Kasumi-1 (cell line): ENCODE data around the gene LSM3.

Experiments
- DNase-seq, 2 experiments: peaks; one replicate each; lab custom pipeline; 2025; lab: John Stamatoyannopoulos, UW

The LSM3 gene

DNA sequence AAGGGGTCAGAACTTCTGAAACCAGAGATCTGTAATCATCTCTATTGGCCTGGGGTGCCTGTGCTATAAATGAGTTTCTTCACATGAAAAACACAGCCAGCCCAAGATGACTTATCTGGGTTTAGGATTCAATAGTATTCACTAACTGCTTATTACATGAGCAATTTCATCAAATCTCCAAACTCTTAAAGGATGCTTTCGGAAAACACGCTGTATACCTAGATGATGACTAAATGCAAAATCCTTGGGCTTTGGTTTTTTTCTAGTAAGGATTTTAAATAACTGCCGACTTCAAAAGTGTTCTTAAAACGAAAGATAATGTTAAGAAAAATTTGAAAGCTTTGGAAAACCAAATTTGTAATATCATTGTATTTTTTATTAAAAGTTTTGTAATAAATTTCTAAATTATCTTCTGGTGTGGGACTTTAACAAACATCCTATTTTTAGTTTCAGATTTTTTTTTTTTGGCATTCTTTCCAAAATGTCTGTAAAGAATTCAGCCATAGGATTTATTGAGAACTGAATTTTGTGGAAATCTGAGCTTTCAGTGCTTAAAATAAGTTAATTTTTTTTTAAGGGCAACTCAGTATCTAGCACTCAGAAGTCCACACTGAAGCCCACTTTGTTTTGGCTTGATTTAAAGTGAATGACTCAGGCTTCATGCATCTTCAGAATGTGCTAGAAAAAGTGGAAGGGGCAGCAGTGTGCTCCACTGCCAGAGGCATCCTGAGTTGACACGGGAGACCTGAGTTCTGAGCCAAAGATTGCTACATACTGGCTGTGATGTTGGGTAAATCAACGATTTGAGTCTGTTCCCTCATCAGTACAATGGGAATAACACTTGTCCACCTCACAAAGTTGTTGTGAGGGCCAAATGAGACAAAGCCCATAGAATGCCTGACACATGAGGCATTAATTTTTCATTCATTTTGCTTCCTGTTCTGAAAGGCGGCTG, 35.1 kb upstream of the LSM3 start:
- peak in 1 of 2 experiments; percentile 27 for DNase-seq

DNA sequence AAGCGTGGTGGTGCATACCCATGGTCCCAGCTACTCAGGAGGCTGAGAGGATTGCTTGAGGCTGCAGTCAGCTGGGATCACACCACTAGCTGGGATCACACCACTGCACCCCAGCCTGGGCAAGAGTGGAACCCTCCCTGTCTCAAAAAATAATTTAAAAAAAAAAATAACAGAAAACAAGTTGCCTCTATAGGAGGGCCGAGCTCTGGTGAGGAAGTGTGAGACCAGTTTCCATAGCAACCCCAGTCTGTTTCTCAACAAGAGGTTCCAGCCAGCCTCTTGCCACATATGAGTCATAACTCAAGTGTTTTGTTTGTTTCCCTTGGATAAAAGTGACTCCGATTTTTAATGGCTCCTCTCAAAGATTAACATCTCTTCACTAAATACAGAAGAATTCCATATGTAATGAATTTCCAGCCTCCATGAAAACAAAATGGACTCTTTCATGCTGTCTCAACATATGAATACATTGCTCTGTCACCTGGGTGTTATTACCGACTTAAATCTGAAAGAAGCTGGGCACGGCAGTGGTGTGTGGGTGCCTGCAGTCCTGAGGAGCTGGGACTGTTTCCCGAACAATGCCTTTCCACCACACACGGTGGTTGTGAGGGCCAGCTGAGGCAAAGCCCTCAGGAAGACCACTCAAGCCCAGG, 34.1 kb upstream of the LSM3 start:
- DNase-seq, result peak; percentile 92 to 96

DNA sequence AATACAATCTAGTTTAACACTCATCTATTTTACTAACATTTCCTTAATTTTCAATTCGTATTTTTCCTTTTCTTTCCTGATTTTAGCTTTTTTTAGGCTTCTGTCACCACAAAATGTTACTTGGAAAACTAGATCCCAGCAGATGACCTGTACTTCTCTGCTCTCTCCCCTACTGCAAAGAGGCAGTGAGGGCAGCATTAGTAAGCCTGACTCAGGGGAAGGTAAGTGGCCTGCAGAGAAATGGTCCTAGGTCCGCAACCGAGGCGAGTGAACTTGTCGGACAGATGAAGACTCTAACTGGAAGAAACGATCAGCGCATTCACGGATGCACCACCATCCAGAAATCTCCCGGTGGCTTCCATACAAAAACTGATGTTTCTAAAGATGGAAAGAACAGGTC, 33.4 kb upstream of the LSM3 start:
- DNase-seq, result peak in 1 of 2 experiments; percentile 8

DNA sequence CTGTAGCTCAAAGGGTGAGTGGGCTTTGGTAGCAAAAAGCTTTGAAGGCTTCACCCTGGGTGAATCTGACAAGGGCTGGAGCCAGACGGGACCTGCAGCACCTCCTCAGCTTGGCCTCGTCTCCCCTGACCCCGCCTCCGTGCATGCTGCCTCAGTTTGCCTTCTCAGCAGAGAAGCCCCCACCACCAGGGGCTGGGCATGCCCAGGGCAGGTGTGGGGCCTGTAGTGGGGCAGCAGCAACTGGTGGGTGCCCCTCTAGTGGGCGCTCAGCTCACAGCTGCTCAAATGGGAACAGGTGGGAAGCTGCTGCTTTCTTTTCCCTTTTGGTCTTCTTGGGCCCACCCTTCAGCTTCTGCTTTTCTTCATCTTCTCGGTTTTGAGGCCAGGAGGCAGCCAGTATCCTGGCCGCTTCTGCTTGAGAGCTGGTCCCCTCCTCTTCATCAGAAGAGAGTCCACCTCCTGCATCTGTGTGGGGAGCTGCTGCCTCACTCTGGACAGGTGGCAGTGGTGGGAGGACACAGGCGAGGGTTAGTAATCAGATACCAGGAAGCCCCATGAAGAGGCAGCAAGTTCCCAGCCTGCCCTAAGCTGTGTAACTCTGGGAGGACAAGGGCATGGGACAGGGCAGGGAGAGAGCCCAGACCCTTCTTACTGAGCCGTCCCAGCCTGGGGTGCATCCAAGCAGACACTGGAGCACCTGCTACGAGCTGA, 32.8 kb upstream of the LSM3 start:
- DNase-seq, result no peak

DNA sequence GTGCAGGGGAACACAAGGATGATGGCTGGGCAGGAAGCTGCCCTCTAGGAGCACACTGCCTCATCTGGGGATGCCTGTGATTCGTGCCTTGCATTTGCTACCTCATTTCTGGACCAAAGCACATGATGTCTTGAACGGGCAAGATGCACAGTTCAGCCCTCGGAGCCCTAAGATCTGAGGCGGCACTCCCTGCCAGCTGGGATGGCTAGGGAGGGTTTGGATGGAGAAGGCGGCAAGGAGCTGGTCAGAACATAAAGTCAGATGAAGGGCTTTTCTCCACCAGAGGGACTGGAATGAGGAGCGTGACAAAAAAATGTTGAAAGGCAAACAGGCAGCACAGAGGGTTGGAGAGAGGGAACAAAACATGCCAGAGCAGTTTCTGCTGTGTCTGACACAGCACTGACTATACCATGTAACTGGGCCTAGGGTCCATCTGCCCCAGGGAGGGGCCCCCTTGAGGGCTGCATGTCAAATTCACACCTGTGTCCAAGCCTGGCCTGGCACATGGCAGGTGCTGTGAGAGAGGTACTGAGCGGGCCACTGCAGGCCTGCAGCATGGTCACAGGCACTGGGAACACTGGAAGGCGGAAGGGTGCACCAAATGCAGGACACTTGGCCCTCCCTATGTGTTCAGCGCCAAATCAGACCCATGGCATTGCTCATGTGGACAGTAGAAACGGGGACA, 32.1 kb upstream of the LSM3 start:
- no peak for DNase-seq

DNA sequence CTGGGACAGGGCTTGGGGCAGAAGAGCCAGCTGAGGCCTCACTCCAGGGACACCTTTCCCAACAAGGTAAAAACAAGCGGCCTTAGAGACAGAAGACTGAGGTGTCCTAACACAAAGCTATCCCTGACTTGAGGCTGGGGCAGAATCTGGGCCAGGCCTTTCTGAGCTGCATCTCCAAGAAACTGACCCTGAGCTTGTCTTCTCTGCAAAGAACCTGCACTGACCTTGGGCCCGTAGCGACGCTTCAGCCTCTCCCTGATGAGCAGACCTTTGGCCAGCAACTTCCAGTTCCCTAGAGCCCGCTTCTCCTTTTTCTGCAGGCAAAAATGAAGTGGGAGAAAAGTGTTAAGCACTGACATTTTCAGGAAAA, 31.6 kb upstream of the LSM3 start:
- DNase-seq, result no peak

DNA sequence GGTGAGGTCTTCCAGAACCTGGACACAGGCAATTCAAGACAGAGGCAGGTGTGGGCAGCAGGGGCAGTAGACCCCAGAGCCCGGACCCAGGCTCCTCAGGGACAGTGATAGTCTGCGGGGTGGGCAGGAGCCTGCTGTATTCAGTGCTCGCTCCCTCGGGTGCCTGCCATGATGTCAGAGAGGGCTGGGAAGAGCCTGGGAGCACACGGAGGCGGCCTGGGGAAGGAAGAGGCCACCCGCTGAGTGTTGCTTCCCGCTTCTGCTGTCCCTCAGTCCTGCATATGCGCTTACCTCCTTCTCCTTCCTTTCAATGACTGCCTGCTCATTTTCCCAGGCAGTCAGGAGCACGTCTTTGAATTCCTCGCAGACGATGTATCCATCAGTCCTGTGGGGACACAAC, 31.0 kb upstream of the LSM3 start:
- no peak for DNase-seq

DNA sequence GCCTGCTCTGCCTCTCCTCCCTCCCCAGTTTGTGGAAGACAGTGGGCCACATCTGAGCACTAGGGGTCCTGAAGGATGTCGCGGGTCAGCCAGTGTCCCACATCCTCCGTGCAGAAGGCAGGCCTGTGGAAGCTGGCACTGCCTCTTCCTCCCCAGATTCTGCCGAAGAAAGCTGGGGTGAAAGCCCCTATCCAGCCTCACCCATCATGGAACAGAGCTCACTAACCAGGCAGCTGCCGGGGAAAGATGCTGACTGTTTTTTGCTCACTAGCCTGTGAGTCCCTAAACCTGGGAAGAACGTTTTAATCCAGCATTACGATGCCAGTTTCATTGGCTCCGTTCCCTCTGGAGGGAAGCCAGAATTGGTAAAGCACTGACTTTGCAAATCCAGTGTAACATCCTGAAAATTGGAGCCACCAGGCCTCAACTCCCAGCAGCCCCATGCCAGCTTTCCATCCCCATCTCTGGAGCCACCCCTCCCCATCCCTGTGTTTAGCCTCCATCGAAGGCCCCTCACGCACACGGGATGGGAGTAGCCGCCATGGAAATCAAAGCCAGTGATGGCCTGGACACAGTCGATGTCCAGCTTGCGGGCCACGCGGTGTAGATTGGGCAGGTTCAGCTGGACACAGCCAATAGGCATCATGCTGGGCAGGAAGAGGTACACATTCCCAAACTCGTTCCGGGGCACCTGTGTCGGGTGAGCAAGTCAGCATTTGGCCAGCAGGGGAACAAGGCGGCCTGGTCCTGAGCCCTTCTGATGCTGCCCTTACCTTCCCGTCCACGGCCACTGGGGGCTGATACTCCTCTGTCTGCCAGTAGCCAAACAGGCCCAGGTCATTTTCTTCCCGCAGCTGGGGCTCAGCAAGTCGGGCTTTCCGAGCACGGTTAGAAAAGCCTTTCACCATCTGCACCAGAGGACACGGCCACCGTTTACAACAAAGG, 30.3 kb upstream of the LSM3 start:
- DNase-seq, result no peak

DNA sequence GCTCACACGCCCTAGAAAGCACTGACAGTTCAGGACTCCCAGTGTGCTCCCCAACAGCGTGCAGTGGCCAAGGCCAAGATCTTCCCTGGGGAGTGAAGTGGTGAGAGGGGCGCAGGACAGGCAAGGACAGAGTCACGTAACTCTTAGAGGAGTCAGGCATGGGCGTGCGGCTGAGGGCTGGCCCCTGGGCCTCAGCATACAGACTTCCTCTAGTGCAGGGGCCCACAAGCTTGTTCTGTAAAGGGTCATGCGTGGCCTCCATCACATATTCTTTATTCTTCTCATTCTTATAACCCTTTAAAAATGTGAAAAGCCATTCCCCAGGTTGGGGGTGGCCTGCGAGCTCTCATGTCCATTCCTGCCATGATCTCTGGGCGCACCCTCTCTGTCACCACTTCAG, 28.5 kb upstream of the LSM3 start:
- DNase-seq, result no peak

DNA sequence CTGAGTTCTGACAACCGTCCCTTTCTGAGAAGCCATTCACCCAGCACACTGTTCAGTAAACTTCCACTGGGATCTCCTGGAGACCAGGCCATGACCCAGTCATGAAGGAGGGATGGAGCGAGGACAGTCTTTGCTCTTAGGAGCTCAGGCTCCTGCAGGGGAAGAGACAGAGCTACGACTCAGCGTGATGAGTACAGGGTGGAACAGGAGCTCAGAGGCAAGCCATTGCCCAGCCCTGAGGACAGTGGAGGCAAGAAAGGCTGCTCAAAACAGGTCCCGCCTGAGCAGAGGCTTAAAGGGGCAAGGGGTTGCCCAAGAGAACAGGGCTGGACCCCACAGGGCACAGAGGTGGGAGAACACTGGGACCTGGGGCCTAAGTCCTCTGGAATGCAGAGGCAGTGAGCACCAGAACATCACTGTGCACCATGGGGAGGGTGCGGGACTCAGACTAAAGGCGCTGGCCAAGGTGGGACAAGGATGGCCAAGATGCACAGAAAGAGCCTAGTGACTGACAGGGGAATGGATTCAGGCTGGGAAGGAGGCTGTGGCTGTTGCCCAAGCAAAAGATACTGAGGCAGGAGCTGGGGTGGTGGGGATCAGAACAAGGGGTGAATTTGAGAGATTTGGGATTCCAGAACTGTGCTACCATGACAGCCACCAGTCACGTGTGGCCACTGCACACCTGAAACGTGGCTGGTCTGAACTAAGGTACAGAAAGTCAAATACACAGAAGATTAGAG, 28.0 kb upstream of the LSM3 start:
- no peak for DNase-seq

DNA sequence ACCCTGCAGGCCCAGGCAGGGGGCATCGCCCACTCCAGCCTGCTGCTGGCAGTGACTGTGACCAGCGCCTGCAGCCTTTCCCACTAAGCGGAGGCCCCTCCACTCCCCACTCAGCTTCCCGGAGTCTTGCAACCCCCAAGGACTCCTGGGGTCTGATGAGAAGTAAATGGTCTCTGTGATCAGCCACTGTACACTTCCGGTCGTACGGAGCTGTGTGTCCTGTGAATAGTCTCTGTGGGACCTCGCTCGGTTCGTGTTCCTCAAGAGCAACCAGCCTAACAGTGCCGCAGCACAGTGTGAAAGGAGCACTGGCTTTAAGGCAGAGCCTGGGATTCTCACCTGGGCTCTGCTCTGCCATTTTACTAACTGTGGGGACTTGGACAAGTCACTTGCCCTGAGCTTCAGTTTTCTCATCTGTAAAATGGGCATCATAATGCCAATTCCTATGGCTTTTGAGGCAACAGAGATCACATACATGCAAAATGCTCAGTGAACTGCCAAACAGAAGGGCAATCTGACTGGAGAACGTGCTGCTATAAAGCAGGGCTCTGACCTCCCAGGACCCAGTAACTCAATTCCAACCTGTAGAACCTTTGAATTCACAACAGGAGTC, 27.0 kb upstream of the LSM3 start:
- DNase-seq, result no peak

DNA sequence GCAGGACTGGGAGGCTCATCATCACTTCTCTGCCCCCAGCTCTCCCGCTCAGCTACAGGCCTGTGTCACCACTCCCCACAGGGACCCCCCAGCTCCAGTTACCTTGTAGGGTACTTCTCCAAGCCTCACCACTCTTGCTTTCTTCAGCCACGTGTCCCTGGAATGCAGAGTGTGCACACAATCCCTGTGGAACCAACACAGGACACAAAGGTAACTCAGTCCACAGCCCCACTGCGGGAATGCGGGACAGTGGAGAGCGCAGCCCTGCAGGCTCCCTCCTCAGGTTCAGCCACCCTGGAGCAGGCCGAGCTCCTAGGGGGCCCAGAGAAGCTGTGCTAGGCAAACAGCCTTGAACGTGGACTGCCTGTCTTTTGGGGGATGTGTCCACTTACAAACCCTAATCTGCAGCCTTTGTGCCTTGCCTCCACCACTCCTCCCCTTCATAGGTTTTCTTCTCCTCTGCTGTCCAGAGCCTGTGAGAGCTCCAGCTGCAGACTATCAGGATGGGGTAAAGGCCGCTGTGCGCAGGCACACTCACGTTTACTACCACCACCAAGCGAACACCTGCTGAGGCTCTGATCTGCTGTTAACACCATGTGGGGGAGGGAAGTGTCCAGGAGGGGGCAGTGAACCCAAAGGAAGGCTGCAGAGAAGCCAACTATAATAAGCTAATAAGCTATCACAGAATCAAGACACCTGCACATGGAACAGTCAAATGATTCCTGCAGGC, 26.2 kb upstream of the LSM3 start:
- peak in 1 of 2 experiments; percentile 17 for DNase-seq

DNA sequence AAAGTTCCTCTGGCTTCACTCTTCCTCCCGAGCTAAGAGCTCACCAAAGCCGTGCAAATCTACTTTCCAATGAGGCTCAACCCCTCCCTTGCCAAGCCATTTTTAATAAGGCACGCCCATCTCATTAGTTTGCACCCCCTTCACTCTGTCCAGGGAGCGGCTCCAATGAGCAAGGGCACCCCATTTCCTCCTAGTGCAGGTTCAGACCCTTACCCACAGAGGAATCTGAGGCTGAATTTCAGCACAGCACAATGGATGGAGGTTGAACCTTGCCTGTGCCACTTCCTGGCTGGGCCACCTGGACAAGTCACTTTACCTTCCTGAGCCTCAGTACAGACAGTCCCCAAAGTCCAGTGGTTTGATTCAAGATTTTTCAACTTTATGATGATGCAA, 25.7 kb upstream of the LSM3 start:
- DNase-seq, result no peak

DNA sequence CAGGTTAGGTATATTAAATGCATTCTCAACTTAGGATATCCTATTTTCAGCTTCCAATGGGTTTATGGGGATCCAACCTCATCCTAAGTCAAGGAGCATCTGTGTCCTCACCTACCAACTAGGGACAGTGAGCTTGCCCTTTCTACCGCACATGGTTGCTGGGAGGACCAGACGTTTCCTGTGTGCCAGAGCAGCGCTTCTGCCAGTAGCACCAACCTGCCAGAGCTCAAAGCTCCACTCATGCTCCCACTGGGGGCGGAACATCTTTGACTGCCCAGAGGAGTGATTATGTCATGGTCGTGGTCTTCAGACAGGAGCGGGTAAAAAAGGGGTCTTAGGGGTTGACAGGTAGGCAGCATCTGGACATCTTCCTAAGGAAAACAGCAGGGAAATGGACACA, 25.0 kb upstream of the LSM3 start:
- no peak for DNase-seq

DNA sequence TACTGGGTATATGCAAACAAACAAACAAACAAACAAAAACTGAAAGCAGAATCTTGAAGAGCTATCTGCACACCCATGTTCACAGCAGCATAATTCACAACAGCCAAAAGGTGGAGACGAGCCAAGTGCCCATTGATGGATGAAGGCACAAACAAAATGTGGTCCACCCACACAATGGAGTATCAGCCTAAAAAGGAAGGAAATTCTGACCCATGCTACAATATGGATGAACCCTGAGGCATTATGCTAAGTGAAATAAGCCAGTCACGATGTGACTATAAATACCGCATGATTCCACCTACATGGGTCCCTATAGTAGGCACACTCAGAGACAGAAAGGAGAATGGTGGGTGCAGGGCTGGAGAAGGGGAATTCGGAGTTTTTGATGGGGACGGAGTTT, 24.3 kb upstream of the LSM3 start:
- no peak for DNase-seq

DNA sequence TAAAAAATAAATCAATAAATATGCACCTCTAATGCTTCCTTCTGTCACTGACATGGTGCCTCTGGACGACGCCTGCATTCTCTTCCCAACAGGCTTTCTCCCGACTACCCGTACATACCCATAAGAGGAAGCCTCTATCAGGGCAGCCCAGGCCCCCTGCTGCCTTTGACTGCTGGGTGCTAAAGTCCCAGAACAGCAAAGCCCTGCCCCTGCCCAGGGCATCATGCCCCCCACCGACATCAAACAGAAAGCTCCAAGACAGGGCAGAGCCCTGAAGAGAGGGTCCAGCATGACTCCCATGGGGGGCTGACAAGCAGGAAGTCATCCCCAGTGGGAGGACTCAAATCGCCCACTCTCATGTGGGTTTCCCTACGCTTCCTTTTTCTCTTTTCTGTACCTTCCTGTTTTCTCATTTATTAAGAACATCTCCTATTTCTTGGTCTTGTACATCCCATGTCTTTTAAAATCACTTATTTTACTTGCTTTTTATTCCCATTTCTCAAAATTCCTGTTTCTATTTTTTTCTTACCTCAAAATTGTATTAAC, 23.6 kb upstream of the LSM3 start:
- DNase-seq, result peak; percentile 25 to 37

DNA sequence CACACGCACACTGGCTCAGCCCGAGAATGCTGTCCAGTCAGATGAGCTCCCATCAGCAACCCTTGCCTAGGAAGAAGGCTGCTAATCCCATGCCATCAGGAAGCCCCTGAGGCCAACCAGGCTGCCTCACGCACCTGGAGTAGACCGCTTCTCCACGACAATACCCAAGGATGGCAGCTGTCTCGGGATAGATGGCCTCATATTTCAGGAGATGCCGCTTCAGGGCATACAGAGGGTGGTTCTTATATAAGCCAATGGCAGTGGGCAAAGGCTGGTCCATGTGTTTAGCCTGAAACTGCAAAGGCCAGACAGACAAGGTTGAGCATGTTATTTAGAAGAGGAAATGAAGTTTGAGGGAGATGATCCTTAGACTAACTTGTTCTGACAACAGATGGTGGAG, 22.4 kb upstream of the LSM3 start:
- no peak for DNase-seq

DNA sequence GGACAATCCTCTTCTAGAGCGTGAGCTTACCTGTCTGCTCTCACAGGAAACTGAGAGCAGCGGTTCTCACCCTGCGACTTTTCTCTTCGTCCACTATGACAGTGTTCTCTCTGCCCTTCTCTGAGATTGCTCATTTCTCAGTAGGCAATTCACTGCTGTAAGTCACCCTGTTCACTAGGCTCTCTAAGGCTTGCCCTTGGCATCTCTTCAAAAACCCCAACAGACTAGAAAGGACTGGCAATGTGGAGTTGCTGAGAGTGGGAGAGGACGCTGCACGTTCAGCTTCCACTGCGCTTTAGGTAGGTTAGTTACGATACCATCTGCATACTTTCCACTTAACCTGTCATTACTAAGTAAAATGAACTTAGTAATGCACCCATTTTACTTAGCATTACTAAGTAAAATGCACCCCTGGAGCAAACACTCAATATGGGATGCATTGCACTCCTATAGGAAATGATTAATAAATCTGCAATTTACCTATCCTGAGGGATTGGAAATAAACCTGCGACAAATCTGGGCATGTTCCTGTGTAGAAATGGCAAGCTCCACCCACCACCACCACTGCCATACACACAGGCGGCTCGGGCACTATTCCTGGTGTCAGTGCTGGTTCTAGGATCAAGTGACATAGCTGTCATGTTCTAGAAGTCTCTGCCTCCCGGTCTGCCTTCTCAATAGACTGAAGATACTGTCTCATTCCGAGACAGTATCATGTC, 21.6 kb upstream of the LSM3 start:
- no peak for DNase-seq
